GM23248 (cell line): ENCODE data around the gene RPRD1B.

Experiments used
- EZH2 ChIP-seq: fragments of 200-600 bp; sonication (generic); IDR thresholded peaks from 2 replicates; pipeline ENCODE4 v1.6.1; 2018; ENCODE audit warnings: antibody characterized with exemption, mild to moderate bottlenecking; ENCODE audit not compliant: insufficient read depth, poor library complexity, severe bottlenecking
- EZH2phosphoT487 ChIP-seq: fragments of 200-600 bp; sonication (generic); IDR thresholded peaks from 2 replicates; pipeline ENCODE4 v1.6.1; 2018; ENCODE audit warnings: antibody characterized with exemption, moderate library complexity, mild to moderate bottlenecking, low read depth; ENCODE audit not compliant: insufficient read depth

- TF ChIP-seq EZH2 (no peak), EZH2phosphoT487 (no peak)
Observed at GRCh38 chr20:37994512-37994911, 39.0 kb upstream of the RPRD1B start.
